Ovary (tissue), 3 donors: ENCODE data around the gene P3H2.

ENCODE experiments used
- POLR2A ChIP-seq: fragments of 450-650 bp; IDR thresholded peaks from one replicate; pipeline ENCODE4 v1.6.1; 2017; ENCODE audit warnings: antibody characterized with exemption, mild to moderate bottlenecking, moderate library complexity
- TF ChIP-seq, protein P1 (sequence below), 3 donors: fragments of 450-650 bp in 2 of 3; fragments of 200-600 bp in 1 of 3; IDR thresholded peaks; one replicate each; pipeline versions ENCODE4 v1.5.1 to v1.8.0; 2016 to 2022; ENCODE audit warnings: antibody characterized with exemption in 3 of 3, mild to moderate bottlenecking in 1 of 3
- donor health status: DM: no; HTN: no; CAD: no.

DNA sequence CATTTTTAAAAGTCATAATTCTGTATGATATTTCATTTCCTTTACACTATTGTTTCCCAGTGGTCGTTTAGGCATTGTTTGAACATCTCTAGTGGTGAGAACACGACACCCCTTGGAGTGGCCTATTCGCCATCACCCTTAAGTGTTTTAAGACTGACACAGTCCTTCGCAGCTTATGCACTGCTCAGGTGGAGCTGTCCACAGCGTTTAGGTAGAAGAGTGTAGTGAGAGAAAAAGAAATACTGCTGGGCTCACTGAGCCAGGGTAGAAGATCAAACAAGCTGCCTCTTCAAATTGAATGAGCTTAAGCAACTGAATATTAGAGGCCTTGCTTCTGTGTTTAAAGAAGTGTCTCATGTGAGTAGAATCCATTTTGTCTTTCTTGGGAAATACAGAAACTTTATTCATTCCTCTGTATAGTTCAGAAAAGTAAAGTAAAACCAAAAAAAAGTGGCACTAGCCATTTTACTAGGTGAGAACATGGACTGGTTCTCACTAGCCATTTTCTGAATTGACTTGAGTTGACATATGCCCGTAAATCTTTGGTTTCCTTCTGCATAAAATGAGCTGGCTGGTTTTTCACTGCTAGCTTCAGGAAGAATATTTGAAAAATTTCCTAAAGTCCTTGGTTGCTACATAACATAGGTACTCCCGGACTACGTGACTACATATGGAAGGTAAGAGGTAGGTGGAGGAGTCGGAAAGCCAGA is 155.9 kb downstream of the P3H2 start:
- TF ChIP-seq, protein P1, sequence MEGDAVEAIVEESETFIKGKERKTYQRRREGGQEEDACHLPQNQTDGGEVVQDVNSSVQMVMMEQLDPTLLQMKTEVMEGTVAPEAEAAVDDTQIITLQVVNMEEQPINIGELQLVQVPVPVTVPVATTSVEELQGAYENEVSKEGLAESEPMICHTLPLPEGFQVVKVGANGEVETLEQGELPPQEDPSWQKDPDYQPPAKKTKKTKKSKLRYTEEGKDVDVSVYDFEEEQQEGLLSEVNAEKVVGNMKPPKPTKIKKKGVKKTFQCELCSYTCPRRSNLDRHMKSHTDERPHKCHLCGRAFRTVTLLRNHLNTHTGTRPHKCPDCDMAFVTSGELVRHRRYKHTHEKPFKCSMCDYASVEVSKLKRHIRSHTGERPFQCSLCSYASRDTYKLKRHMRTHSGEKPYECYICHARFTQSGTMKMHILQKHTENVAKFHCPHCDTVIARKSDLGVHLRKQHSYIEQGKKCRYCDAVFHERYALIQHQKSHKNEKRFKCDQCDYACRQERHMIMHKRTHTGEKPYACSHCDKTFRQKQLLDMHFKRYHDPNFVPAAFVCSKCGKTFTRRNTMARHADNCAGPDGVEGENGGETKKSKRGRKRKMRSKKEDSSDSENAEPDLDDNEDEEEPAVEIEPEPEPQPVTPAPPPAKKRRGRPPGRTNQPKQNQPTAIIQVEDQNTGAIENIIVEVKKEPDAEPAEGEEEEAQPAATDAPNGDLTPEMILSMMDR (IDR thresholded peaks at IDR 0.05): no peak
- TF ChIP-seq POLR2A: no peak
